HEK293T (cell line): ENCODE measurements around the gene THSD4.

ENCODE experiments used
- CTCF ChIA-PET: fragments of 350-600 bp; formaldehyde crosslinking; extraction: SDS; loops from one replicate; lab custom pipeline; 2021; ENCODE audit warnings: antibody characterized with exemption, inconsistent platforms; lab: Yijun Ruan, JAX
- POLR2A ChIA-PET: fragments of 350-600 bp; formaldehyde crosslinking; extraction: SDS; loops from one replicate; lab custom pipeline; 2020; ENCODE audit warnings: antibody characterized with exemption, inconsistent platforms; lab: Yijun Ruan, JAX
- DNase-seq: peaks from one replicate; pipeline ENCODE4 v3.0.0; 2012; ENCODE audit warnings: mixed read lengths; ENCODE audit errors: extremely low spot score
- ARNT ChIP-seq: fragments of 450-650 bp; IDR thresholded peaks from 2 replicates; pipeline ENCODE4 v1.6.1; 2017; ENCODE audit warnings: mild to moderate bottlenecking
- BHLHE40 ChIP-seq: fragments of 450-650 bp; IDR thresholded peaks from 2 replicates; pipeline ENCODE4 v1.6.1; 2016; ENCODE audit warnings: mild to moderate bottlenecking, moderate library complexity, borderline replicate concordance
- CTBP1 ChIP-seq: fragments of 450-650 bp; IDR thresholded peaks from 2 replicates; pipeline ENCODE4 v1.6.1; 2016; ENCODE audit warnings: borderline replicate concordance
- ELF4 ChIP-seq: fragments of 450-650 bp; IDR thresholded peaks from 2 replicates; pipeline ENCODE4 v1.6.1; 2017; ENCODE audit warnings: antibody characterized with exemption
- FOXA1 ChIP-seq: fragments of 450-650 bp; IDR thresholded peaks from 2 replicates; pipeline ENCODE4 v1.6.1; 2016; ENCODE audit warnings: mild to moderate bottlenecking
- FOXK2 ChIP-seq: fragments of 450-650 bp; IDR thresholded peaks from 2 replicates; pipeline ENCODE4 v1.6.1; 2016; ENCODE audit warnings: mild to moderate bottlenecking
- FOXM1 ChIP-seq: fragments of 450-650 bp; IDR thresholded peaks from 2 replicates; pipeline ENCODE4 v1.6.1; 2017; ENCODE audit warnings: mild to moderate bottlenecking, borderline replicate concordance
- HDGF ChIP-seq: fragments of 450-650 bp; IDR thresholded peaks from 2 replicates; pipeline ENCODE4 v1.6.1; 2017; ENCODE audit warnings: antibody characterized with exemption, borderline replicate concordance
- L3MBTL2 ChIP-seq: fragments of 450-650 bp; conservative IDR thresholded peaks from 2 replicates; pipeline ENCODE4 v1.6.1; 2016; ENCODE audit warnings: mild to moderate bottlenecking
- LEF1 ChIP-seq: fragments of 450-650 bp; IDR thresholded peaks from 2 replicates; pipeline ENCODE4 v1.6.1; 2017; ENCODE audit warnings: mild to moderate bottlenecking, borderline replicate concordance
- NFRKB ChIP-seq: fragments of 450-650 bp; IDR thresholded peaks from 2 replicates; pipeline ENCODE4 v1.6.1; 2016; ENCODE audit warnings: mild to moderate bottlenecking, moderate library complexity
- PKNOX1 ChIP-seq: fragments of 450-650 bp; IDR thresholded peaks from 2 replicates; pipeline ENCODE4 v1.6.1; 2016
- SP1 ChIP-seq: fragments of 450-650 bp; IDR thresholded peaks from 2 replicates; pipeline ENCODE4 v1.6.1; 2017
- SUZ12 ChIP-seq: fragments of 450-650 bp; IDR thresholded peaks from 2 replicates; pipeline ENCODE4 v1.6.1; 2016; ENCODE audit warnings: mild to moderate bottlenecking
- TARDBP ChIP-seq: fragments of 450-650 bp; IDR thresholded peaks from 2 replicates; pipeline ENCODE4 v1.6.1; 2016
- ZNF384 ChIP-seq: fragments of 450-650 bp; IDR thresholded peaks from 2 replicates; pipeline ENCODE4 v1.6.1; 2016

The THSD4 gene

GRCh38 chr15:71760852-71761251 lies 645.6 kb downstream of the THSD4 start:
- ChIA-PET POLR2A (no interaction called here), CTCF (no interaction called here)
- no peak for DNase-seq
- no peak for TF ChIP-seq ARNT
- no peak for TF ChIP-seq CTBP1
- TF ChIP-seq SUZ12: no peak
- no peak for TF ChIP-seq NFRKB
- TF ChIP-seq ZNF384: no peak
- TF ChIP-seq L3MBTL2: no peak
- no peak for TF ChIP-seq FOXK2
- TF ChIP-seq SP1: no peak
- no peak for TF ChIP-seq LEF1
- TF ChIP-seq FOXA1: no peak
- TF ChIP-seq HDGF: no peak
- TF ChIP-seq FOXM1: no peak
- no peak for TF ChIP-seq PKNOX1
- no peak for TF ChIP-seq ELF4
- TF ChIP-seq BHLHE40: no peak
- TF ChIP-seq TARDBP: no peak

GRCh38 chr15:71761649-71762048 lies 646.4 kb downstream of the THSD4 start:
- POLR2A ChIA-PET: no interaction called here
- TF ChIP-seq HDGF: no peak
- no peak for TF ChIP-seq ZNF384
- no peak for TF ChIP-seq SUZ12
- no peak for TF ChIP-seq BHLHE40
- TF ChIP-seq SP1: no peak
- no peak for TF ChIP-seq FOXA1
- TF ChIP-seq TARDBP: no peak
- no peak for TF ChIP-seq NFRKB
- TF ChIP-seq ARNT: no peak
- no peak for DNase-seq
- CTCF ChIA-PET: no interaction called here

- TF ChIP-seq L3MBTL2: no peak
- no peak for TF ChIP-seq FOXA1
- TF ChIP-seq HDGF: no peak
- TF ChIP-seq NFRKB: no peak
- TF ChIP-seq PKNOX1: no peak
- no peak for TF ChIP-seq CTBP1
- TF ChIP-seq ZNF384: no peak
- TF ChIP-seq TARDBP: no peak
- TF ChIP-seq FOXK2: no peak
- TF ChIP-seq SUZ12: no peak
- no peak for TF ChIP-seq ARNT
- TF ChIP-seq BHLHE40: no peak
- TF ChIP-seq SP1: no peak
- TF ChIP-seq FOXM1: no peak
- TF ChIP-seq ELF4: no peak
- TF ChIP-seq LEF1: no peak
- CTCF ChIA-PET: no interaction called here
- no peak for DNase-seq
- POLR2A ChIA-PET: no interaction called here
These were observed 652.9 kb downstream of the THSD4 start for GRCh38 chr15:71768184-71768583.

GRCh38 chr15:71773206-71773859 lies 658.1 kb downstream of the THSD4 start:
- POLR2A ChIA-PET: no interaction called here
- TF ChIP-seq ELF4 (no peak), TARDBP (no peak), CTBP1 (no peak), ARNT (no peak), HDGF (no peak)
- no peak for DNase-seq
- CTCF ChIA-PET: interaction anchor here (0.9 kb wide), 1 partner anchor 11 kb away, joined by 3 read pairs; no protein-coding TSS in a partner anchor

- DNase-seq: no peak
- ChIA-PET CTCF (interaction anchor here (0.9 kb wide), 1 partner anchor 32 kb away, joined by 3 read pairs; no protein-coding TSS in a partner anchor), POLR2A (no interaction called here)
- TF ChIP-seq ELF4: no peak
- no peak for TF ChIP-seq SUZ12
- no peak for TF ChIP-seq TARDBP
- no peak for TF ChIP-seq FOXA1
- TF ChIP-seq SP1: no peak
- TF ChIP-seq BHLHE40: no peak
- no peak for TF ChIP-seq CTBP1
- no peak for TF ChIP-seq NFRKB
- no peak for TF ChIP-seq LEF1
- no peak for TF ChIP-seq ZNF384
- TF ChIP-seq HDGF: no peak
- TF ChIP-seq L3MBTL2: no peak
- TF ChIP-seq FOXM1: no peak
- no peak for TF ChIP-seq FOXK2
- TF ChIP-seq PKNOX1: no peak
- TF ChIP-seq ARNT: no peak
These were observed 660.6 kb downstream of the THSD4 start for GRCh38 chr15:71775856-71776255.

- no peak for DNase-seq
- CTCF ChIA-PET: interaction anchor here (0.9 kb wide), 1 partner anchor 33 kb away, joined by 3 read pairs; no protein-coding TSS in a partner anchor
- POLR2A ChIA-PET: no interaction called here
- TF ChIP-seq LEF1 (no peak), CTBP1 (no peak), ARNT (no peak), NFRKB (no peak), ZNF384 (no peak), FOXA1 (no peak), ELF4 (no peak), HDGF (no peak), FOXM1 (no peak), PKNOX1 (no peak), BHLHE40 (no peak), TARDBP (no peak), FOXK2 (no peak), SUZ12 (no peak)
These were observed 661.0 kb downstream of the THSD4 start for GRCh38 chr15:71776304-71776703.
